HL-60 (cell line): Measurements from ENCODE around the gene JOSD1.

ENCODE experiments used
- GABPA ChIP-seq: IDR thresholded peaks from 2 replicates; pipeline ENCODE4 v1.6.1; 2012; ENCODE audit warnings: low read depth
- POLR2AphosphoS5 ChIP-seq: IDR thresholded peaks from 2 replicates; pipeline ENCODE4 v1.6.1; 2012; ENCODE audit warnings: low read depth
- SPI1 ChIP-seq: IDR thresholded peaks from 2 replicates; pipeline ENCODE4 v1.6.1; 2012; ENCODE audit warnings: low read depth, mild to moderate bottlenecking, borderline replicate concordance
- TF ChIP-seq, protein P1 (sequence below): IDR thresholded peaks from one replicate; pipeline ENCODE4 v1.5.1; 2011; ENCODE audit warnings: low read length, control low read depth, inconsistent platforms; ENCODE audit not compliant: insufficient read depth
- TF ChIP-seq, protein P2 (sequence below): IDR thresholded peaks from 2 replicates; pipeline ENCODE4 v1.6.1; 2012; ENCODE audit warnings: low read depth; ENCODE audit not compliant: insufficient replicate concordance

DNA sequence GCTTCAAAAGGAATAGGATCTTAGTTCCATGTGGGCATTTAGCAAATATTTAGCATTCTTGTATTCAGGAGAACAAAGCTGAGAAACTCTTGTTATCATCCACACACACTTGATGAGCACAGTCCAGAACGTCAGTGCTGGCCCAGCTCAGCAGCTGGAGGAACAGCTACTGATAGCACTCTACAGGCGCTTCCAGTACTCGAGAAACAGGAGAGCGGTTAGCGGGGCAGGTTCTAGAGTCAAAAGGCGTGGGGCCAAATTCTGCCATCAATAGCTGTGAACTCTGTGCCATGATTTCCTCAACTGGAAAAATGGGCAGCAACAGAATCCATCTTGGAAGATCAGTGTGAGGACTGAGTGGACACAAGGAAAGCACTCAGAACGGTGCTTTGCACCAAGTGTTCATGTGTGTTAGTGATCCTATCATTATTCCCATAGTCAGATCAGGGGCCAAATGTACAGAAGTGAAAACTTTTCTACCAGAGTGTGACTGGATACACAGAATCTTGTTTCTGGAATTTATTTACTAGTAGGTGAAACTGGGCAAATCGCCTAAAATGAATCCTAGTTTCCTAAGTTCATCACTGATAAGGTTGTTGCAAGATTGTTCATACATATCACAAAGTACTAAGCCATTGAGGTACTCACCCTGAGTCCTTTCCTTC, 3.2 kb downstream of the JOSD1 start:
- TF ChIP-seq, protein P1, sequence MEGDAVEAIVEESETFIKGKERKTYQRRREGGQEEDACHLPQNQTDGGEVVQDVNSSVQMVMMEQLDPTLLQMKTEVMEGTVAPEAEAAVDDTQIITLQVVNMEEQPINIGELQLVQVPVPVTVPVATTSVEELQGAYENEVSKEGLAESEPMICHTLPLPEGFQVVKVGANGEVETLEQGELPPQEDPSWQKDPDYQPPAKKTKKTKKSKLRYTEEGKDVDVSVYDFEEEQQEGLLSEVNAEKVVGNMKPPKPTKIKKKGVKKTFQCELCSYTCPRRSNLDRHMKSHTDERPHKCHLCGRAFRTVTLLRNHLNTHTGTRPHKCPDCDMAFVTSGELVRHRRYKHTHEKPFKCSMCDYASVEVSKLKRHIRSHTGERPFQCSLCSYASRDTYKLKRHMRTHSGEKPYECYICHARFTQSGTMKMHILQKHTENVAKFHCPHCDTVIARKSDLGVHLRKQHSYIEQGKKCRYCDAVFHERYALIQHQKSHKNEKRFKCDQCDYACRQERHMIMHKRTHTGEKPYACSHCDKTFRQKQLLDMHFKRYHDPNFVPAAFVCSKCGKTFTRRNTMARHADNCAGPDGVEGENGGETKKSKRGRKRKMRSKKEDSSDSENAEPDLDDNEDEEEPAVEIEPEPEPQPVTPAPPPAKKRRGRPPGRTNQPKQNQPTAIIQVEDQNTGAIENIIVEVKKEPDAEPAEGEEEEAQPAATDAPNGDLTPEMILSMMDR = no peak
- TF ChIP-seq GABPA (no peak), SPI1 (no peak), POLR2AphosphoS5 (no peak)
- TF ChIP-seq, protein P2, sequence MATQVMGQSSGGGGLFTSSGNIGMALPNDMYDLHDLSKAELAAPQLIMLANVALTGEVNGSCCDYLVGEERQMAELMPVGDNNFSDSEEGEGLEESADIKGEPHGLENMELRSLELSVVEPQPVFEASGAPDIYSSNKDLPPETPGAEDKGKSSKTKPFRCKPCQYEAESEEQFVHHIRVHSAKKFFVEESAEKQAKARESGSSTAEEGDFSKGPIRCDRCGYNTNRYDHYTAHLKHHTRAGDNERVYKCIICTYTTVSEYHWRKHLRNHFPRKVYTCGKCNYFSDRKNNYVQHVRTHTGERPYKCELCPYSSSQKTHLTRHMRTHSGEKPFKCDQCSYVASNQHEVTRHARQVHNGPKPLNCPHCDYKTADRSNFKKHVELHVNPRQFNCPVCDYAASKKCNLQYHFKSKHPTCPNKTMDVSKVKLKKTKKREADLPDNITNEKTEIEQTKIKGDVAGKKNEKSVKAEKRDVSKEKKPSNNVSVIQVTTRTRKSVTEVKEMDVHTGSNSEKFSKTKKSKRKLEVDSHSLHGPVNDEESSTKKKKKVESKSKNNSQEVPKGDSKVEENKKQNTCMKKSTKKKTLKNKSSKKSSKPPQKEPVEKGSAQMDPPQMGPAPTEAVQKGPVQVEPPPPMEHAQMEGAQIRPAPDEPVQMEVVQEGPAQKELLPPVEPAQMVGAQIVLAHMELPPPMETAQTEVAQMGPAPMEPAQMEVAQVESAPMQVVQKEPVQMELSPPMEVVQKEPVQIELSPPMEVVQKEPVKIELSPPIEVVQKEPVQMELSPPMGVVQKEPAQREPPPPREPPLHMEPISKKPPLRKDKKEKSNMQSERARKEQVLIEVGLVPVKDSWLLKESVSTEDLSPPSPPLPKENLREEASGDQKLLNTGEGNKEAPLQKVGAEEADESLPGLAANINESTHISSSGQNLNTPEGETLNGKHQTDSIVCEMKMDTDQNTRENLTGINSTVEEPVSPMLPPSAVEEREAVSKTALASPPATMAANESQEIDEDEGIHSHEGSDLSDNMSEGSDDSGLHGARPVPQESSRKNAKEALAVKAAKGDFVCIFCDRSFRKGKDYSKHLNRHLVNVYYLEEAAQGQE = no peak
